ENCODE measurements around the gene TTC39A.

TTC39A gene

GRCh38 chr1:51298322-51298705, 32.0 kb downstream of the TTC39A start:
- TF ChIP-seq, protein P1, sequence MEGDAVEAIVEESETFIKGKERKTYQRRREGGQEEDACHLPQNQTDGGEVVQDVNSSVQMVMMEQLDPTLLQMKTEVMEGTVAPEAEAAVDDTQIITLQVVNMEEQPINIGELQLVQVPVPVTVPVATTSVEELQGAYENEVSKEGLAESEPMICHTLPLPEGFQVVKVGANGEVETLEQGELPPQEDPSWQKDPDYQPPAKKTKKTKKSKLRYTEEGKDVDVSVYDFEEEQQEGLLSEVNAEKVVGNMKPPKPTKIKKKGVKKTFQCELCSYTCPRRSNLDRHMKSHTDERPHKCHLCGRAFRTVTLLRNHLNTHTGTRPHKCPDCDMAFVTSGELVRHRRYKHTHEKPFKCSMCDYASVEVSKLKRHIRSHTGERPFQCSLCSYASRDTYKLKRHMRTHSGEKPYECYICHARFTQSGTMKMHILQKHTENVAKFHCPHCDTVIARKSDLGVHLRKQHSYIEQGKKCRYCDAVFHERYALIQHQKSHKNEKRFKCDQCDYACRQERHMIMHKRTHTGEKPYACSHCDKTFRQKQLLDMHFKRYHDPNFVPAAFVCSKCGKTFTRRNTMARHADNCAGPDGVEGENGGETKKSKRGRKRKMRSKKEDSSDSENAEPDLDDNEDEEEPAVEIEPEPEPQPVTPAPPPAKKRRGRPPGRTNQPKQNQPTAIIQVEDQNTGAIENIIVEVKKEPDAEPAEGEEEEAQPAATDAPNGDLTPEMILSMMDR (conservative IDR thresholded peaks at IDR 0.05; ENCODE audit: low read length): no peak
- no peaks in the 10 kb centered on the region for H3K27me3 ChIP-seq (ENCODE audit: insufficient read depth, low read length, poor library complexity, severe bottlenecking)
- no peaks in the 10 kb centered on the region for H3F3A ChIP-seq (ENCODE audit: low read depth)
- H3K4me3 ChIP-seq (ENCODE audit: low read length, poor library complexity, severe bottlenecking): no peak overlapping the region
- H4K20me1 ChIP-seq (ENCODE audit: insufficient read depth, low read length, poor library complexity, severe bottlenecking): no peaks in the 10 kb centered on the region
- no peaks in the 10 kb centered on the region for H3K79me2 ChIP-seq (ENCODE audit: insufficient read depth, low read length)
- no peaks in the 10 kb centered on the region for H3K9me3 ChIP-seq (ENCODE audit: insufficient read depth, low read depth, low read length)
- H3K4me1 ChIP-seq (ENCODE audit: insufficient read depth, low read length, poor library complexity, severe bottlenecking): peaks cover 10% of the 10 kb centered on the region
- H2AFZ ChIP-seq (ENCODE audit: low read length): no peak overlapping the region
- no peaks in the 10 kb centered on the region for H3K9me2 ChIP-seq (replicated peaks; ENCODE audit: low read depth, low read length)
- H3K36me3 ChIP-seq (ENCODE audit: insufficient read depth, low read length): no peaks in the 10 kb centered on the region
- no peak overlapping the region for H3K9ac ChIP-seq (ENCODE audit: low read depth, low read length, poor library complexity, severe bottlenecking)
- no peak overlapping the region for H3K4me2 ChIP-seq (ENCODE audit: low read depth, low read length, poor library complexity, severe bottlenecking)

DNA sequence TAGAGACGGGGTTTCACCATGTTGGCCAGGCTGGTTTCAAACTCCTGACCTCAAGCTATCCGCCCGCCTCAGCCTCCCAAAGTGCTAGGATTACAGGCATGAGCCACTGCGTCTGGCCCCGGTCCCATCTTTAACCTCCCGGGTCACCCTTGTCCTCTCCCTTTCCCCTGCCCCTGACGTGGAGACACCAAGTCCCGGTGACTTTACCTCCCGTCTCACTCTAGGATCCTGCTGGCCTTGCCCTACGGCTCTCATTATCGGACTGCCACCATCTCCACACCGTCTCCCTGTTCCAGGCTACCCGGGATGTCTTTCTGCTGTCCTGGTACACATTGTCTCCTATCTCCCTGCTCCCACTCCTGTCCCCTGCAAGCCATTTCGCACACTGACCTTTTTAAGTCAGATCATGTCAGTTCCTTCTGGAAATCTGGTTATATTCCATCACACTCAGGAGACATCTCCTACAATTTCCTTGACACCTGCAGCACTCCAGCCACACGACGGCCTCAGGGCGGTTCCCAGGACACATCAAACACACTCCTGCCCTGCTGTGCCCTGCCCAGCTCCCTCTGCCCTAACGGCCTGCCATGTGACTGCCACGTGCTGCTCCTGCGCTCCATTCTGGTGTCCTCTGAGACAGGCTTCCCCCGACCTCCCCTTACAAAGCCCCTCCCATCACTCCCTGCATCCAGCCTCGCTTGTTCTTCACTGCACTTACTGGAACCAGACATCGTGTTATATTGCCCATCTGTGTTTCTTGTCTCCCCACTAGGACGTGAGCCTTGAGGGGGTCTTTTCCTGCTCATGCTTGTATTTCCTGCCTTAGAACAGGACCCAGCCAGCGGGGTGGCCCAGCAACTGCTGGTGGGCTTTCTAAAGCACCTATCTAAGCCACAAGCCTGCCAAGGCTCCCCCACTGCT, 32.7 kb downstream of the TTC39A start:
- Histone ChIP-seq H3K4me3 (ENCODE audit: low read length, poor library complexity, severe bottlenecking) (no peak overlapping the region), H3K4me2 (ENCODE audit: low read depth, low read length, poor library complexity, severe bottlenecking) (no peak overlapping the region), H2AFZ (ENCODE audit: low read length) (no peak overlapping the region), H3K36me3 (ENCODE audit: insufficient read depth, low read length) (no peaks in the 10 kb centered on the region), H3K27me3 (ENCODE audit: insufficient read depth, low read length, poor library complexity, severe bottlenecking) (no peaks in the 10 kb centered on the region), H4K20me1 (ENCODE audit: insufficient read depth, low read length, poor library complexity, severe bottlenecking) (no peaks in the 10 kb centered on the region), H3F3A (ENCODE audit: low read depth) (no peaks in the 10 kb centered on the region), H3K9ac (ENCODE audit: low read depth, low read length, poor library complexity, severe bottlenecking) (no peak overlapping the region), H3K4me1 (ENCODE audit: insufficient read depth, low read length, poor library complexity, severe bottlenecking) (peaks cover 10% of the 10 kb centered on the region), H3K79me2 (ENCODE audit: insufficient read depth, low read length) (no peaks in the 10 kb centered on the region), H3K9me3 (ENCODE audit: insufficient read depth, low read depth, low read length) (no peaks in the 10 kb centered on the region), H3K9me2 (replicated peaks; ENCODE audit: low read depth, low read length) (no peaks in the 10 kb centered on the region)
- TF ChIP-seq EZH2phosphoT487 (IDR thresholded peaks at IDR 0.05; ENCODE audit: borderline replicate concordance): no peak
- TF ChIP-seq, protein P1 (conservative IDR thresholded peaks at IDR 0.05; ENCODE audit: low read length): no peak

- peak overlapping the region; percentile 4 for H3K4me3 ChIP-seq (ENCODE audit: low read length, poor library complexity, severe bottlenecking)
- H3F3A ChIP-seq (ENCODE audit: low read depth): no peaks in the 10 kb centered on the region
These were observed 33.7 kb downstream of the TTC39A start for GRCh38 chr1:51296383-51297357.

More at GRCh38 chr1:51296383-51297357, 33.7 kb downstream of the TTC39A start:
- no peaks in the 10 kb centered on the region for H3K27me3 ChIP-seq (ENCODE audit: insufficient read depth, low read length, poor library complexity, severe bottlenecking)
- peaks cover 10% of the 10 kb centered on the region for H3K4me1 ChIP-seq (ENCODE audit: insufficient read depth, low read length, poor library complexity, severe bottlenecking)
- H3K36me3 ChIP-seq (ENCODE audit: insufficient read depth, low read length): no peaks in the 10 kb centered on the region
- TF ChIP-seq, protein P1 (conservative IDR thresholded peaks at IDR 0.05; ENCODE audit: low read length): peak; percentile 96
- no peak for TF ChIP-seq EZH2phosphoT487 (IDR thresholded peaks at IDR 0.05; ENCODE audit: borderline replicate concordance)
- peak overlapping the region; percentile 84 for H2AFZ ChIP-seq (ENCODE audit: low read length)
- peak overlapping the region; percentile 52 for H3K4me2 ChIP-seq (ENCODE audit: low read depth, low read length, poor library complexity, severe bottlenecking)
- H3K9me3 ChIP-seq (ENCODE audit: insufficient read depth, low read depth, low read length): no peaks in the 10 kb centered on the region
- H3K79me2 ChIP-seq (ENCODE audit: insufficient read depth, low read length): no peaks in the 10 kb centered on the region
- H3K9me2 ChIP-seq (replicated peaks; ENCODE audit: low read depth, low read length): no peaks in the 10 kb centered on the region
- no peaks in the 10 kb centered on the region for H4K20me1 ChIP-seq (ENCODE audit: insufficient read depth, low read length, poor library complexity, severe bottlenecking)
- H3K9ac ChIP-seq (ENCODE audit: low read depth, low read length, poor library complexity, severe bottlenecking): peak overlapping the region; percentile 1
